ENCODE data around the gene BCAR1.

BCAR1 gene

DNA sequence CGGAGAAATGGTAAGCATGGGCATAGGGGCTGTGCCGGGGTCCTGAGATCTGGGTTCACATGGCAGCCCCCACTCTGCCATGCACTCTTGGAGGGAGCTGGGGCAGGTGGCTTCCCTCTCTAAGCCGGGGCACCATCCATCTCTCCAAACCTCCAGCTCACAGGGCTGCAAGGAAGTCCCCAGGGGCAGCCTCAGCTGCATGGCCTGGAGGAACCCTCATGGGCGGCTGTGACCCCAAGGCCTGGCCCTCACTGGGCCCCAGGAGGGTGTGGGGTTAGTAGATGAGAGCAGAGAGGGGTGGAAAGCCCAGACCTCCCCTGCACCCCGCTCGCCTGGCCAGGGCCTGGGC is 47.0 kb downstream of the BCAR1 start:
- H3K9me3 ChIP-seq (ENCODE audit: insufficient read depth, low read depth, low read length), result no peaks in the 10 kb centered on the region
- no peaks in the 10 kb centered on the region for H4K20me1 ChIP-seq (ENCODE audit: insufficient read depth, low read length, poor library complexity, severe bottlenecking)
- H3K36me3 ChIP-seq (ENCODE audit: insufficient read depth, low read length), result no peaks in the 10 kb centered on the region
- no peaks in the 10 kb centered on the region for H3F3A ChIP-seq (ENCODE audit: low read depth)
- no peak overlapping the region for H2AFZ ChIP-seq (ENCODE audit: low read length)
- no peak overlapping the region for H3K9ac ChIP-seq (ENCODE audit: low read depth, low read length, poor library complexity, severe bottlenecking)
- H3K27me3 ChIP-seq (ENCODE audit: insufficient read depth, low read length, poor library complexity, severe bottlenecking), result no peaks in the 10 kb centered on the region
- H3K9me2 ChIP-seq (replicated peaks; ENCODE audit: low read depth, low read length), result no peaks in the 10 kb centered on the region
- H3K4me2 ChIP-seq (ENCODE audit: low read depth, low read length, poor library complexity, severe bottlenecking), result no peak overlapping the region
- no peaks in the 10 kb centered on the region for H3K79me2 ChIP-seq (ENCODE audit: insufficient read depth, low read length)
- H3K4me3 ChIP-seq (ENCODE audit: low read length, poor library complexity, severe bottlenecking), result no peak overlapping the region
- TF ChIP-seq, protein P1, sequence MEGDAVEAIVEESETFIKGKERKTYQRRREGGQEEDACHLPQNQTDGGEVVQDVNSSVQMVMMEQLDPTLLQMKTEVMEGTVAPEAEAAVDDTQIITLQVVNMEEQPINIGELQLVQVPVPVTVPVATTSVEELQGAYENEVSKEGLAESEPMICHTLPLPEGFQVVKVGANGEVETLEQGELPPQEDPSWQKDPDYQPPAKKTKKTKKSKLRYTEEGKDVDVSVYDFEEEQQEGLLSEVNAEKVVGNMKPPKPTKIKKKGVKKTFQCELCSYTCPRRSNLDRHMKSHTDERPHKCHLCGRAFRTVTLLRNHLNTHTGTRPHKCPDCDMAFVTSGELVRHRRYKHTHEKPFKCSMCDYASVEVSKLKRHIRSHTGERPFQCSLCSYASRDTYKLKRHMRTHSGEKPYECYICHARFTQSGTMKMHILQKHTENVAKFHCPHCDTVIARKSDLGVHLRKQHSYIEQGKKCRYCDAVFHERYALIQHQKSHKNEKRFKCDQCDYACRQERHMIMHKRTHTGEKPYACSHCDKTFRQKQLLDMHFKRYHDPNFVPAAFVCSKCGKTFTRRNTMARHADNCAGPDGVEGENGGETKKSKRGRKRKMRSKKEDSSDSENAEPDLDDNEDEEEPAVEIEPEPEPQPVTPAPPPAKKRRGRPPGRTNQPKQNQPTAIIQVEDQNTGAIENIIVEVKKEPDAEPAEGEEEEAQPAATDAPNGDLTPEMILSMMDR (conservative IDR thresholded peaks at IDR 0.05; ENCODE audit: low read length), result no peak
- TF ChIP-seq EZH2phosphoT487 (IDR thresholded peaks at IDR 0.05; ENCODE audit: borderline replicate concordance), result no peak
- H3K4me1 ChIP-seq (ENCODE audit: insufficient read depth, low read length, poor library complexity, severe bottlenecking), result no peaks in the 10 kb centered on the region

DNA sequence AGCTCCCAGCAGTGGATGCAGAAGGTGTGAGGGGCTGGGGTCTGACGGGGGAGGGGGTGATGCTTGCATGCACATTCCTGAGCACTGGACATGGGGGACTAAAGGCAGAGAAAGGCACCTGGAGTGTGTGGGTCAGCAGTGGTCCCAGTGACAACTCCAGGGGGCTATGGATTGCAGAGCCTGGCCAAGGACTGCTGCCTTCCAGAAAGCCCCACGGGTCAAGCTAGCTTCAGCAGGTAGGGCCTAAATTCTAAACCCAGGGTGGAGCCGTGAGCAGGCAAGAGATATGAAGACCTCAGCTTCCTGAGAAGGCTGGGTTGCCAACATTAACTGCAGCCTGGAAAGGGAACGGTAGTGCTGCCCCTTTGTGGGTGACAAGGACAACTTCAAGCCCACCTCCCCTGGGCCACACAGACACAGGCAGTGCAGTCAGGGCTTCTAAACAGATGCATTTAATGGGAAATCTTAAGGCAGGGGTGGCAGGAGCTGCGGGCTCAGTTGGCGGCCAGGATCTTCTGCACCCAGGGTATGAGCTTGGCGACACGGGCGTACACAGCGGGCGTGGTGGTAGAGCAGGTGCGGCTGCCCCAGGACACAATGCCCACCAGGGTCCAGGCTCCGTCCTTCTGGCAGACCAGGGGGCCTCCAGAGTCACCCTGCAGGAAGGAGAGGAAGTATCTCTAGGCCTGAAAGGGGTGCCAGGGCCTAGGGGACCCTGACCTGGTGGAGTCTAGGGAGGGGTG is 47.6 kb downstream of the BCAR1 start:
- Histone ChIP-seq H3K9ac (ENCODE audit: low read depth, low read length, poor library complexity, severe bottlenecking) (no peak overlapping the region), H3K4me3 (ENCODE audit: low read length, poor library complexity, severe bottlenecking) (no peak overlapping the region), H4K20me1 (ENCODE audit: insufficient read depth, low read length, poor library complexity, severe bottlenecking) (no peaks in the 10 kb centered on the region), H3K79me2 (ENCODE audit: insufficient read depth, low read length) (no peaks in the 10 kb centered on the region), H3F3A (ENCODE audit: low read depth) (no peaks in the 10 kb centered on the region), H3K4me1 (ENCODE audit: insufficient read depth, low read length, poor library complexity, severe bottlenecking) (no peaks in the 10 kb centered on the region), H3K4me2 (ENCODE audit: low read depth, low read length, poor library complexity, severe bottlenecking) (no peak overlapping the region), H3K9me2 (replicated peaks; ENCODE audit: low read depth, low read length) (no peaks in the 10 kb centered on the region), H3K9me3 (ENCODE audit: insufficient read depth, low read depth, low read length) (no peaks in the 10 kb centered on the region), H3K36me3 (ENCODE audit: insufficient read depth, low read length) (no peaks in the 10 kb centered on the region), H3K27me3 (ENCODE audit: insufficient read depth, low read length, poor library complexity, severe bottlenecking) (no peaks in the 10 kb centered on the region), H2AFZ (ENCODE audit: low read length) (no peak overlapping the region)
- TF ChIP-seq, protein P1 (conservative IDR thresholded peaks at IDR 0.05; ENCODE audit: low read length), result no peak
- no peak for TF ChIP-seq EZH2phosphoT487 (IDR thresholded peaks at IDR 0.05; ENCODE audit: borderline replicate concordance)

DNA sequence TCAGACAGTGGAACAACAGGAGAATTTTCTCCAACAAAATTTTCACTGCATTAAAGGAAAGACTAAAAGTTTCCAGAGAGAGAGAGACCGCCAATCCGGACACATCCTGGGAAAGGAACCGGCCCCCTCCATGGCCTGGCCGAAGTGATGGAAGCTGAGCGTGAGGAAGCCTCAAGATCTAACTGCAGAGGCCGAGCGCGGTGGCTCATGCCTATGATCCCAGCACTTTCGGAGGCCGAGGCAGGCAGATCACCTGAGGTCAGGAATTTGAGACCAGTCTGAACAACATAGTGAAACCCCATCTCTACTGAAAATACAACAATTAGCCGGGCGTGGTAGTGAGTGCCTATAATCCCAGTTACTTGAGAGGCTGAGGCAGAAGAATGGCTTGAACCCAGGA is 48.3 kb downstream of the BCAR1 start:
- H2AFZ ChIP-seq (ENCODE audit: low read length), result no peak overlapping the region
- no peaks in the 10 kb centered on the region for H3K27me3 ChIP-seq (ENCODE audit: insufficient read depth, low read length, poor library complexity, severe bottlenecking)
- no peak overlapping the region for H3K9ac ChIP-seq (ENCODE audit: low read depth, low read length, poor library complexity, severe bottlenecking)
- TF ChIP-seq EZH2phosphoT487 (IDR thresholded peaks at IDR 0.05; ENCODE audit: borderline replicate concordance), result no peak
- TF ChIP-seq, protein P1 (conservative IDR thresholded peaks at IDR 0.05; ENCODE audit: low read length), result no peak
- H3K79me2 ChIP-seq (ENCODE audit: insufficient read depth, low read length), result no peaks in the 10 kb centered on the region
- no peaks in the 10 kb centered on the region for H4K20me1 ChIP-seq (ENCODE audit: insufficient read depth, low read length, poor library complexity, severe bottlenecking)
- H3F3A ChIP-seq (ENCODE audit: low read depth), result no peaks in the 10 kb centered on the region
- H3K36me3 ChIP-seq (ENCODE audit: insufficient read depth, low read length), result no peaks in the 10 kb centered on the region
- H3K9me3 ChIP-seq (ENCODE audit: insufficient read depth, low read depth, low read length), result no peaks in the 10 kb centered on the region
- H3K4me2 ChIP-seq (ENCODE audit: low read depth, low read length, poor library complexity, severe bottlenecking), result no peak overlapping the region
- no peak overlapping the region for H3K4me3 ChIP-seq (ENCODE audit: low read length, poor library complexity, severe bottlenecking)
- no peaks in the 10 kb centered on the region for H3K9me2 ChIP-seq (replicated peaks; ENCODE audit: low read depth, low read length)
- peaks cover 4% of the 10 kb centered on the region for H3K4me1 ChIP-seq (ENCODE audit: insufficient read depth, low read length, poor library complexity, severe bottlenecking)
